KMS-11 (cell line): Measurements from ENCODE around the gene PRKAR1B.

ENCODE experiments used
- H2AFZ ChIP-seq: fragments of 200-600 bp; sonication (generic); 2 replicates; pipeline ENCODE4 v1.6.1; 2016; ENCODE audit warnings: antibody characterized with exemption, mixed run types, low read depth
- H3K27ac ChIP-seq: fragments of 200-600 bp; sonication (generic); 2 replicates; pipeline ENCODE4 v1.6.1; 2016; ENCODE audit warnings: mild to moderate bottlenecking, mixed run types
- H3K27me3 ChIP-seq: fragments of 200-600 bp; sonication (generic); 2 replicates; pipeline ENCODE4 v1.6.1; 2017; ENCODE audit warnings: mild to moderate bottlenecking, low read depth, mixed run types, moderate library complexity; ENCODE audit not compliant: insufficient read depth
- H3K36me3 ChIP-seq: fragments of 200-600 bp; sonication (generic); 2 replicates; pipeline ENCODE4 v1.6.1; 2017; ENCODE audit warnings: mild to moderate bottlenecking, mixed run types; ENCODE audit not compliant: insufficient read depth
- H3K4me1 ChIP-seq: fragments of 200-600 bp; sonication (generic); 2 replicates; pipeline ENCODE4 v1.6.1; 2016; ENCODE audit warnings: mild to moderate bottlenecking, low read depth, mixed run types; ENCODE audit not compliant: poor library complexity, severe bottlenecking
- H3K4me2 ChIP-seq: fragments of 200-600 bp; sonication (generic); 2 replicates; pipeline ENCODE4 v1.7.0; 2016; ENCODE audit warnings: mild to moderate bottlenecking, mixed run types
- H3K4me3 ChIP-seq: fragments of 200-600 bp; sonication (generic); IDR thresholded peaks from 2 replicates; pipeline ENCODE4 v1.6.1; 2017; ENCODE audit warnings: low read depth, low read length, mixed read lengths; ENCODE audit not compliant: insufficient read depth
- H3K79me2 ChIP-seq: fragments of 200-600 bp; sonication (generic); 2 replicates; pipeline ENCODE4 v1.6.1; 2016; ENCODE audit warnings: low read depth, mixed run types; ENCODE audit not compliant: insufficient read depth
- H3K9ac ChIP-seq: fragments of 200-600 bp; sonication (generic); 2 replicates; pipeline ENCODE4 v1.6.1; 2016; ENCODE audit warnings: mild to moderate bottlenecking, mixed run types
- H4K20me1 ChIP-seq: fragments of 200-600 bp; sonication (generic); 2 replicates; pipeline ENCODE4 v1.6.1; 2016; ENCODE audit warnings: mild to moderate bottlenecking, mixed run types; ENCODE audit not compliant: insufficient read depth
- TF ChIP-seq, protein P1 (sequence below): fragments of 200-600 bp; sonication (generic); conservative IDR thresholded peaks from 2 replicates; pipeline ENCODE4 v1.6.1; 2017; ENCODE audit warnings: low read depth, mild to moderate bottlenecking, antibody characterized with exemption, low read length, moderate library complexity, mixed read lengths

Gene PRKAR1B

DNA sequence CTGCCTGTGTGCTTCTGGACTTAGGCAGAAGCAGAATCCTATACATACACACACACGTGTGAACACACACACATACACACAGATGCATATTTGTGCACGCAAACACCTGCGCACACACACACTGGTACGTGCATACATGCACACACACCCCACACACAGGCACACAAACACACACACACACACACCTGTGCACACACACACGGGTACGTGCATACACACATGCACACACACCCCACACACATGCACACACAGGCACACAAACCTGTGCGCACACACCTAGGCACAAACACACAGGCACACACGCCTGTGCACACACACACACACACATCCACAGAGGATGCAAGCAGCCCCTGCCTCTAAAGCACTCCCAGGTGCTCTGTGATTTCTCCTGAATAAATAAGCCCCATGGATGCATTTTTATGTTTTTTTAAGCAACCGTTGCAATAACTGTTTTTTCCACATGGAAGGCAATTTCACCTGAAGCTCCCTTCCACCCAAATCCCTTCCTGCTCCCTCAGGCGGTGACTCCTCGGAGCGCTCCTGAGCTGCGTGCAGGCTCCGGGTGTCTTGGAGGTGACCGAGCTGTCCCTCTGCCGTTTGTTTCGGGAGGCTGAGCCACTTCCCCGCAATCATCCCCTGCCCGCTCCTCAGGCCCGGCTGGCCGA lies 166.0 kb downstream of the PRKAR1B start:
- Histone ChIP-seq H4K20me1 (no peaks in the 10 kb centered on the region), H3K79me2 (no peaks in the 10 kb centered on the region), H3K9ac (no peak overlapping the region), H3K36me3 (no peaks in the 10 kb centered on the region), H2AFZ (no peak overlapping the region), H3K4me1 (no peaks in the 10 kb centered on the region), H3K27me3 (no peaks in the 10 kb centered on the region), H3K4me3 (no peak overlapping the region), H3K27ac (no peak overlapping the region), H3K4me2 (no peak overlapping the region)
- TF ChIP-seq, protein P1, sequence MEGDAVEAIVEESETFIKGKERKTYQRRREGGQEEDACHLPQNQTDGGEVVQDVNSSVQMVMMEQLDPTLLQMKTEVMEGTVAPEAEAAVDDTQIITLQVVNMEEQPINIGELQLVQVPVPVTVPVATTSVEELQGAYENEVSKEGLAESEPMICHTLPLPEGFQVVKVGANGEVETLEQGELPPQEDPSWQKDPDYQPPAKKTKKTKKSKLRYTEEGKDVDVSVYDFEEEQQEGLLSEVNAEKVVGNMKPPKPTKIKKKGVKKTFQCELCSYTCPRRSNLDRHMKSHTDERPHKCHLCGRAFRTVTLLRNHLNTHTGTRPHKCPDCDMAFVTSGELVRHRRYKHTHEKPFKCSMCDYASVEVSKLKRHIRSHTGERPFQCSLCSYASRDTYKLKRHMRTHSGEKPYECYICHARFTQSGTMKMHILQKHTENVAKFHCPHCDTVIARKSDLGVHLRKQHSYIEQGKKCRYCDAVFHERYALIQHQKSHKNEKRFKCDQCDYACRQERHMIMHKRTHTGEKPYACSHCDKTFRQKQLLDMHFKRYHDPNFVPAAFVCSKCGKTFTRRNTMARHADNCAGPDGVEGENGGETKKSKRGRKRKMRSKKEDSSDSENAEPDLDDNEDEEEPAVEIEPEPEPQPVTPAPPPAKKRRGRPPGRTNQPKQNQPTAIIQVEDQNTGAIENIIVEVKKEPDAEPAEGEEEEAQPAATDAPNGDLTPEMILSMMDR: no peak

DNA sequence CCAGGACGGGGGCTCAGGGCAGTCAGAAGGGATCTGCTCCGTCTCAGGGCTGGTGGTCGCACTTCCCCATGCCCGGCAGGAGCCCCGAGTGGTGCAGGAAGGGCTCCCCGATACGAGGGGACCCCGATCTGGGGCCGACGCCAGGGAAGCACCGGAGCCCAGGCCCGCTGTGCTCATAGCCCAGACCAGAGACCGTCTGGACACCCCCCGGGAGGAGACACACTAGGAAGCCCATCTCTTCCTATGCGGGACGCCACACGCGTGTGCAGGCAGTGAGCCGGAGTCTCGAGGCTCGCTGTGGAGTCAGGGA lies 167.7 kb downstream of the PRKAR1B start:
- Histone ChIP-seq H2AFZ (no peak overlapping the region), H3K36me3 (no peaks in the 10 kb centered on the region), H3K4me3 (no peak overlapping the region), H3K27ac (no peak overlapping the region), H3K79me2 (no peaks in the 10 kb centered on the region), H3K27me3 (no peaks in the 10 kb centered on the region), H3K4me1 (no peaks in the 10 kb centered on the region), H3K4me2 (no peak overlapping the region), H4K20me1 (no peaks in the 10 kb centered on the region), H3K9ac (no peak overlapping the region)
- TF ChIP-seq, protein P1: no peak

DNA sequence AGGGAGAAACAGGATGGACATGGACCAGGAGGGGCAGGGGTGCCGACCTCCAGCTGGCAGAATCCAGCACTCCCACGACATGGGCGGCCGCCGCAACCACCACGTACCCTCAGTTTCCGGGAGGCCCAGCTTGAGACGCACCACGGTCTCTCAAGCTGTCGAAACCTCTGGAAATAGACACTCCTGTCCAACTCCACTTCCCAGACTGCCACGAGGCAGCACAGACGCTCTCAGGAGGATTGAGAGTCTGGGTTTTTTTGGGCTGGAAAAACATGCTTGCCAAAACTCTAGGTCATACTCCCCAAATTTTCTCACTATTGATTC lies 169.6 kb downstream of the PRKAR1B start:
- Histone ChIP-seq H3K4me2 (no peak overlapping the region), H3K27me3 (no peaks in the 10 kb centered on the region), H4K20me1 (no peaks in the 10 kb centered on the region), H3K36me3 (no peaks in the 10 kb centered on the region), H3K4me1 (no peaks in the 10 kb centered on the region), H3K4me3 (no peak overlapping the region), H3K27ac (no peak overlapping the region), H3K9ac (no peak overlapping the region), H3K79me2 (no peaks in the 10 kb centered on the region), H2AFZ (no peak overlapping the region)
- TF ChIP-seq, protein P1: no peak

DNA sequence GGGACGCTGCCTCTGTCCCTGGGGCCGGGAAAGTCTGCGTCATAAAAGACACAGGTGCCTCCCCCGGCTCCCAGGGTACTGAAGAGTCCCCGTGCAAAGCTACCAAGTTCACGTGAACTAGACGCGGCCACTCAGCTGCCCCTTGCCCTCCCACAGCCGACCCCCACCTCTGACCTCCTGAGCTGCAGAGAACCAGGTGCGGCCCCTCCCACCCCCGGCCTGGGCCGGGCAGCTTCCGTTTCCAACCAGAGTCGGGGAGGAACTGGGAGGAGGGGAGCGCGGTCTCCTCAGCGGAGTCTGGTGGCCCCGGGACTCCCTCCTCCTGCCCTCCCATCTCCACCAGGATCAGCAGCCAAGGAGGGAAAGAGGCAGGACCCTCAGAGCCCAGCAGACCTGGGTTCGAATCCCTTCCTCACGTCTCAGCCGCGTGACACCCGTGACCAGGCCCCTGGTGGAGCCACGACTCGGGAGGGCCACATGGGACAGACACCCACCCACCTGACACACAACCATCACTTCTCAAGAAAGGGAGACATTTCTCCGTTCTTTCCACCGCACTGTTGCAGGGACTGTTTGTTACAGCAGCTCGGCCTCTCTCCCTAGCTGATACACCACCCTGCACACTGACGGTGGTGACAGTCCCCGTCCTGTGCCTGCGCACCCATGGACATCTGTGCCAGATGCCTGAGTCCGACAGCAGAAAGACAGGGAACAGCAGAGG lies 170.1 kb downstream of the PRKAR1B start:
- Histone ChIP-seq H2AFZ (no peak overlapping the region), H3K4me2 (no peak overlapping the region), H3K27me3 (no peaks in the 10 kb centered on the region), H3K79me2 (no peaks in the 10 kb centered on the region), H3K36me3 (no peaks in the 10 kb centered on the region), H4K20me1 (no peaks in the 10 kb centered on the region), H3K27ac (no peak overlapping the region), H3K4me3 (no peak overlapping the region), H3K9ac (no peak overlapping the region), H3K4me1 (no peaks in the 10 kb centered on the region)
- TF ChIP-seq, protein P1: no peak
